OCI-LY3 (cell line): ENCODE measurements around the gene C5AR1.

Source experiments
- EZH2phosphoT487 ChIP-seq: fragments of 200-600 bp; shearing (Covaris generic); IDR thresholded peaks from 2 replicates; pipeline ENCODE4 v1.6.1; 2018; ENCODE audit warnings: antibody characterized with exemption, mixed run types, low read depth
- TF ChIP-seq, protein P1 (sequence below): fragments of 200-600, 300-600 bp; sonication (generic); IDR thresholded peaks from 2 replicates; pipeline ENCODE4 v1.5.1; 2014; ENCODE audit warnings: antibody characterized with exemption, low read length, low read depth

DNA sequence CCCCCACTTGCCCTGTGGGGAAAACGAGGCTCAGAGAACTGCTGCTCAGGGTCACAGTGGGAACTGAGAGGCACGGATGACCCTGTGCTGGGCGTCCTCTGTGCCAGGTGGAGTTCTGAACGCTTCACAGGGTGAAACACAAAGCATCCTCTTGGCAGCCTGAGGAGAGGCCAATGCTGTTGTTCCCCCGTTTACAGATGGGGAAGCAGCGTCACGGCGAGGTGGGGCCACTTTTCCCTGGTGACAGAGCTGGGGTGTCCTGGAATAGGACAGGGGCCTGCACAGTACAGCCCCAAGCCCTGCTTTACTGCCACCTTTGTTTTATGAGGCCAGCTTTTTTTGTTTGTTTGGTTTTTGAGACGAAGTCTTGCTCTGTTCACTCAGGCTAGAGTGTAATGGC is 61.6 kb downstream of the C5AR1 start:
- TF ChIP-seq, protein P1, sequence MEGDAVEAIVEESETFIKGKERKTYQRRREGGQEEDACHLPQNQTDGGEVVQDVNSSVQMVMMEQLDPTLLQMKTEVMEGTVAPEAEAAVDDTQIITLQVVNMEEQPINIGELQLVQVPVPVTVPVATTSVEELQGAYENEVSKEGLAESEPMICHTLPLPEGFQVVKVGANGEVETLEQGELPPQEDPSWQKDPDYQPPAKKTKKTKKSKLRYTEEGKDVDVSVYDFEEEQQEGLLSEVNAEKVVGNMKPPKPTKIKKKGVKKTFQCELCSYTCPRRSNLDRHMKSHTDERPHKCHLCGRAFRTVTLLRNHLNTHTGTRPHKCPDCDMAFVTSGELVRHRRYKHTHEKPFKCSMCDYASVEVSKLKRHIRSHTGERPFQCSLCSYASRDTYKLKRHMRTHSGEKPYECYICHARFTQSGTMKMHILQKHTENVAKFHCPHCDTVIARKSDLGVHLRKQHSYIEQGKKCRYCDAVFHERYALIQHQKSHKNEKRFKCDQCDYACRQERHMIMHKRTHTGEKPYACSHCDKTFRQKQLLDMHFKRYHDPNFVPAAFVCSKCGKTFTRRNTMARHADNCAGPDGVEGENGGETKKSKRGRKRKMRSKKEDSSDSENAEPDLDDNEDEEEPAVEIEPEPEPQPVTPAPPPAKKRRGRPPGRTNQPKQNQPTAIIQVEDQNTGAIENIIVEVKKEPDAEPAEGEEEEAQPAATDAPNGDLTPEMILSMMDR, result no peak
- no peak for TF ChIP-seq EZH2phosphoT487
